Esophagus squamous epithelium (tissue), 5 donors: Measurements from ENCODE around the gene ADI1. TPM values are rescaled to one million over a fixed set of nuclear protein-coding genes. Genes with fewer than 3 reads are reported as not detected.

Source experiments
- DNase-seq: peaks from one replicate; lab custom pipeline; 2025; lab: John Stamatoyannopoulos, UW
- H3K27ac ChIP-seq, 4 donors: fragments of 200-600 bp; sonication (generic); one replicate each; pipeline ENCODE4 v1.5.1; 2016 to 2019; ENCODE audit warnings: mild to moderate bottlenecking in 1 of 4
- H3K27me3 ChIP-seq, 4 donors: fragments of 200-600 bp; sonication (generic); 1 replicate in 3 of 4; 2 replicates in 1 of 4; pipeline versions ENCODE4 v1.5.1 to v1.6.0; 2017 to 2021; ENCODE audit warnings: antibody characterized with exemption in 1 of 4
- H3K36me3 ChIP-seq, 3 donors: fragments of 200-600 bp; sonication (generic); one replicate each; pipeline ENCODE4 v1.5.1; 2016 to 2019
- H3K4me1 ChIP-seq, 3 donors: fragments of 200-600 bp; sonication (generic); one replicate each; pipeline ENCODE4 v1.5.1; 2017 to 2019
- H3K4me3 ChIP-seq, 4 donors: fragments of 200-600 bp; sonication (generic); 1 replicate in 3 of 4; 2 replicates in 1 of 4; pipeline ENCODE4 v1.5.1; 2016 to 2019; ENCODE audit warnings: mild to moderate bottlenecking in 2 of 4, moderate library complexity in 1 of 4
- H3K9me3 ChIP-seq, 3 donors: fragments of 200-600 bp; sonication (generic); one replicate each; pipeline ENCODE4 v1.5.1; 2016 to 2019
- CTCF ChIP-seq, 6 experiments: fragments of 450-650 bp in 4 of 6; fragments of 200-600 bp in 2 of 6; sonication (generic) in 2 of 6; IDR thresholded peaks; one replicate each; pipeline ENCODE4 v1.5.1; 2016 to 2019; ENCODE audit warnings: antibody characterized with exemption in 6 of 6, mild to moderate bottlenecking in 4 of 6, moderate library complexity in 4 of 6
- POLR2A ChIP-seq, 4 donors: fragments of 450-650 bp; IDR thresholded peaks; one replicate each; pipeline ENCODE4 v1.6.1; 2017; ENCODE audit warnings: antibody characterized with exemption in 4 of 4, mild to moderate bottlenecking in 4 of 4, moderate library complexity in 3 of 4
- WGBS, 2 donors: methylation state at CpG; one replicate each; pipeline ENCODE4 v1.1.5; 2018; 5-methylcytosine and 5-hydroxymethylcytosine counted together
- intact Hi-C: fragments of 100-400 bp; cut with DNase I; formaldehyde crosslinking; loops from one replicate; pipeline ENCODE4 v1.15.0; 2022
- total RNA-seq, 4 donors: library from RNA; depleted of rRNA; stranded (reverse); fragments of >200 nt; gene quantifications; one replicate each; pipeline ENCODE4 v1.1.0, GENCODE V29; 2016
- donor health status: DM: yes; HTN: yes; CAD: no.

ADI1 gene
- total RNA-seq, 4 donors from 2014 or later: 33.3 to 73.6 (median 54.9) TPM

- DNase-seq: no peak
- peaks cover 0 to 4% (median 0%) of the 10 kb centered on the region in 3 donors for H3K9me3 ChIP-seq
- peaks cover 3 to 92% (median 10%) of the 10 kb centered on the region in 3 donors for H3K36me3 ChIP-seq
- no peaks in the 10 kb centered on the region for H3K4me1 ChIP-seq
- 80 to 83% methylated on average over 3 of the region's 4 CpGs for WGBS, 2 donors
- H3K27me3 ChIP-seq: no peaks in the 10 kb centered on the region
- no peak overlapping the region for H3K27ac ChIP-seq
- TF ChIP-seq CTCF (IDR thresholded peaks at IDR 0.05) (no peak), POLR2A (IDR thresholded peaks at IDR 0.05) (no peak)
- no peak overlapping the region for H3K4me3 ChIP-seq
- intact Hi-C loops: no loop called here
Observed at GRCh38 chr2:3505771-3506170, 13.6 kb downstream of the ADI1 start.

GRCh38 chr2:3504741-3505140, 14.6 kb downstream of the ADI1 start:
- Histone ChIP-seq H3K4me3 (no peak overlapping the region), H3K36me3 (peaks cover 3 to 92% (median 17%) of the 10 kb centered on the region in 3 donors), H3K27me3 (no peaks in the 10 kb centered on the region), H3K4me1 (no peaks in the 10 kb centered on the region), H3K9me3 (peaks cover 0 to 4% (median 0%) of the 10 kb centered on the region in 3 donors), H3K27ac (no peak overlapping the region)
- intact Hi-C loops: no loop called here
- WGBS, 2 donors: 93 to 97% methylated on average over 5 of the region's 5 CpGs
- TF ChIP-seq CTCF (IDR thresholded peaks at IDR 0.05): no peak
- TF ChIP-seq POLR2A (IDR thresholded peaks at IDR 0.05): no peak
- DNase-seq: no peak

- intact Hi-C loops: no loop called here
- WGBS, 2 donors: 87 to 90% methylated on average over 10 to 11 of the region's 13 CpGs
- Histone ChIP-seq H3K4me1 (no peaks in the 10 kb centered on the region), H3K36me3 (peaks cover 3 to 92% (median 17%) of the 10 kb centered on the region in 3 donors), H3K27me3 (no peaks in the 10 kb centered on the region), H3K9me3 (peaks cover 0 to 1% (median 0%) of the 10 kb centered on the region in 3 donors), H3K4me3 (no peak overlapping the region), H3K27ac (no peak overlapping the region)
- TF ChIP-seq CTCF (IDR thresholded peaks at IDR 0.05) (no peak), POLR2A (IDR thresholded peaks at IDR 0.05) (no peak)
- no peak for DNase-seq
Observed at GRCh38 chr2:3503483-3503882, 15.8 kb downstream of the ADI1 start.

GRCh38 chr2:3503046-3503445, 16.3 kb downstream of the ADI1 start:
- no peak for DNase-seq
- H3K36me3 ChIP-seq: peaks cover 3 to 92% (median 17%) of the 10 kb centered on the region in 3 donors
- intact Hi-C loops: no loop called here
- WGBS, 2 donors: 92 to 95% methylated on average over 14 of the region's 14 CpGs
- TF ChIP-seq POLR2A (IDR thresholded peaks at IDR 0.05) (no peak), CTCF (IDR thresholded peaks at IDR 0.05) (no peak)
- H3K27me3 ChIP-seq: no peaks in the 10 kb centered on the region
- no peak overlapping the region for H3K27ac ChIP-seq
- no peak overlapping the region for H3K4me3 ChIP-seq
- no peaks in the 10 kb centered on the region for H3K4me1 ChIP-seq
- no peaks in the 10 kb centered on the region for H3K9me3 ChIP-seq

- H3K27me3 ChIP-seq: no peaks in the 10 kb centered on the region
- no peak overlapping the region for H3K27ac ChIP-seq
- H3K4me1 ChIP-seq: no peaks in the 10 kb centered on the region
- TF ChIP-seq POLR2A (IDR thresholded peaks at IDR 0.05): no peak
- no peak for TF ChIP-seq CTCF (IDR thresholded peaks at IDR 0.05)
- H3K36me3 ChIP-seq: peaks cover 13 to 97% (median 21%) of the 10 kb centered on the region in 3 donors
- H3K4me3 ChIP-seq: no peak overlapping the region
- WGBS, 2 donors: 89 to 92% methylated on average over 14 to 17 of the region's 34 CpGs
- DNase-seq: no peak
- intact Hi-C loops: no loop called here
- H3K9me3 ChIP-seq: no peaks in the 10 kb centered on the region
Observed at GRCh38 chr2:3500326-3500899, 18.9 kb downstream of the ADI1 start.
